HG02642 (cell line): ENCODE data around the gene CXCL9.
A peak's percentile ranks its signal among the peaks of the same experiment; 100 is the strongest.
"Not testable (repeated sequence)": the region's sequence is repeated elsewhere in the genome, so short reads cannot be mapped to it uniquely, and the experiment has no call there.

Experiments used
- ATAC-seq: cut with Tn5 transposase; IDR thresholded peaks from one replicate; pipeline ENCODE4 v1.9.1; 2021; ENCODE audit warnings: mild to moderate bottlenecking; ENCODE audit not compliant: unreplicated experiment, poor library complexity

Gene CXCL9

DNA sequence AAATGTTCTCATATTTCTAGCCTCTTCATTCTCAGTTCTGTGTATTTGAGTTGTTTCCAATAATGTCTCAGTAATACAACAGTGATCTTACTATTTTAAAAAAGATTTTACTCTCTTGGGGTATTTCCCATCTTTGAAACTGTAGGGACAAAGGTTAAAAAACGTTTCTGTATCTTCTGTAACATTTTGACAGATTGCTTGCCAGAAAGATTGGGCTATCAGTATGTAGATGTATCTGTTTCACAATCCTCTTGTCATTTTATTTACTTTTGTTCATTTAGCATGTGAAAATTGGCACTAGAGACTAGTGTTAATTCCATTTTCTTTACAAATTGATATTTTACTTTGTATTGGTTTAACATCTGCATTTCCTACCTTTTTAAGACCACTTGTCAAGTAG, 6.2 kb upstream of the CXCL9 start:
- ATAC-seq = no peak

DNA sequence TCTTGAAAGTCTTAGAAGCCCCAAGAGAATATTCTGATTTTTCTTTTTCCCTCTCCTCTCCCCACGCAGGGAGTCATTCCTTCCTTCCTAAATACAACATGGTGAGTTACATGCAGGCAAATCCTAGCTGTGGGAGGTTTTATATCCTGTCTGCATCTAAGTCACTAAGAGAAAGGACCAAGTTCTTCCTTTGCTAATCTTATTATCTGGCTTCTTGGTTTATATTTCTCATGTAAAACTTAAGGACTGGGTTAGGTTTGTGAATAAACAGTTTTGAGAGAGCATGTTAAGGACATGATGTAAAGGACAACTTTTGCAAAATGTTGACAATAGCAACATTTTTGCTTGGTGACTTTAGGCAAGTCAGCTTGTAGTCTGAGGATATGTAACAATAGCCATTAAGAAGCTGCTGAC, 5.1 kb upstream of the CXCL9 start:
- no peak for ATAC-seq

GRCh38 chr4:76011700-76012387, 4.5 kb upstream of the CXCL9 start:
- ATAC-seq = peak; percentile 75

- no peak for ATAC-seq
These were observed 3.8 kb upstream of the CXCL9 start for GRCh38 chr4:76011018-76011670.

GRCh38 chr4:76010576-76010975, 3.3 kb upstream of the CXCL9 start:
- ATAC-seq = no peak

DNA sequence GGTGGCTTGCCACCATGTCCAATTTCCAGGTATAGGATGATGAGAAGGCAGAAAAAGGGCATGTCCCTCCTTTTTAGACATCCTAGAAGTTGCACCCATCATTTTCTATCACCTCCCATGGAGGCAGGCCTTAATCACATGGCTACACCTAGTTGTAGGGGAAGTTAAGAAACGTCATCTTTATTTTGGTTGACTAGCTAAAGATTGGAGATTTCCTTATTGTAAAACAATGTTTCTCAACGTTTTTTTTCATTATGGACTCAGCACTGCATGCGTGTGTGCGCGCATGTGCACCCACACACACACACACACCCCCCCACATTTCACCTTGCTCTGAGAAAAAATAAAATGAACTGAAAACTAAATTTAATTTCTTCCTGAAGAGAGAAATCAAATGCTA, 2.0 kb upstream of the CXCL9 start:
- no peak for ATAC-seq

DNA sequence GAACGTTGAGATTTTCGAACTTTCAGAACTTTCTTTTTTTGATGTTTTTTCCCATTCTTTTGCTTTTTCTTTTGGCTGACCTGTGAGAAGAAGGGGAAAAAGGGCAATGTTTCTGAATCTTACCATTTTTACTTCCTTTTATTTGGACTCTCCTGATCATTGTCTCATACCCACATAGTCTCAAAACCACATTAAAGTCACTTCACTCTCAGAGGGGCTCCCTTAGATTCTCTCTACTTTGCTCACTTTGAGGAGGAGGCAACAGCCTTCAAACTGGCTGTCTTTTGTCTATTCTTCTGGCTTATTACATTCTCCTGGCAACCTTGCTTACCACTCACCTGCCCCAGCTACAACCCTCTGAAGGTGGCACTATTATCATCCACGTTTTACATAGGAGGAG, 3.7 kb downstream of the CXCL9 start:
- ATAC-seq = no peak

DNA sequence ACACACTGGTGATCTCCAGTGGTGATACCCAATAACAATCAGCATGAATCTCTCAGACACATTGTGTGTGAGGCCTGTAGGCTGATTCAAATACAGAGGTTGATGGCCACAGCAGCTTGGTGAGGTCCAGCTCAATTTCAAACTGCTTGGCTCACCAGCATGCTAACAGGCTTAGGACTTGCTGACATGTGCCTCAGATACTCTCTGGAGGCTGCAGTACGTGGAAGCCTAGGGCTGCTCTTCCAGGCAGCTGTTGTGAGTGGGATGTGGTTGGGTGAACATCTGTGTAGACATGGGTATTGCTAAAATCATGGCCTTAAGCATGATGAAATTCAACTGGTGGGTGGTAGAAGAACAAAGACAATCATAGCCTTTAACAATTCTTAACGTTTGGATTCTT, 4.3 kb downstream of the CXCL9 start:
- no peak for ATAC-seq

DNA sequence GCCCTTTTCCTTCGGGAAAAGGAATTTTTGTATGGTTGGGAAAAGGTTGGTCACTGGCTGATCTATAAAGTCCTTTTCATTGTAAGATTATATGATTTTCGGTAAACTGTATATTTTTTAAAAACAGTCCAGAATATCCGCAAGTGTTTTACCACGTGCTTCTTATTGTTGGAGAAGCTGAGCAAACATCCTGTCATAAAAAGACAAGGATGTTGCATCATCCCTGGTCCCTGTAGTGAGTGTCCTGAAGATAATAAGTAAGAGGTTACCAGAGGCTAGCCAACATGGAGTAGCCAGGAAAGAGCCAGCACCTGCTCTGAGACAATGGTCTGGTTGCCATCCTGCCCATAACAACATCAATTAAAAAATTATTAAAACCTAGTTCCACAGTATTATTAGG, 5.1 kb downstream of the CXCL9 start:
- no peak for ATAC-seq

DNA sequence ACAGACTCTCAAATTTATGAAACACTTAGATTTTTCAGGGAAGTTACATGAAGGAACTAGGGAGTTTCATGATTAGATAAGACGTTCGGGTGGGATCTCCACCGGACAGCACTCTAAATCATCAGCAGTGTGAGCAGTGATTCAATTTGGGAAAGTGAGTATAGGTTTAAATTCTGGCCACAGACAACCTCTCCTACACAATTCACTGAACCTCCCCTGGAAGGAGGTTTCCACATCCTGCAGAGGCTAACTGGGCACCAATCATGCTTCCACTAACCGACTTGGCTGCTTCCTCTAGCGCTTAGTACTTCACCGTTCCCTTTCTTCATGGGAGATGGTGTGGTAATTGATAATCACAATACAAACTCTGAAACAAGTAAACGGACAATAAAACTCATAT, 5.6 kb downstream of the CXCL9 start:
- ATAC-seq = no peak

DNA sequence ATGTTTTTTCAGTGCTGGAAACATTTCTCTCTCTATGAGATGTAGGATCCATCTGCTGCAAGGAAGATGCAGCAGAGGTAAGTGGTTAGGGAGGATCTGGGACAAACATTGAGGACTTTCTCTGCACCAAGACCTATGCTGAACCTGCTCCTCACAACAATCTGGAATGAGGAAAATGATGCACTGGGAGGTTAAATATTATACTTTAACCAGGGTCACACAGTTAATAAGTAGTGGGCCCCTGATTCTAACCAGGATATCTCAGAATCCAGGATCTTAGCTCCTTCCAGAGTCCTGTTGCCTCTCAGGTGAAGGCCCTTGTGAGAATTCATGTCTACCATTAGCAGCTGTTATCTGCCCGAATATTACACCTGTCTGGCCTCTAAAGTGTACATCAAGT, 7.0 kb downstream of the CXCL9 start:
- no peak for ATAC-seq

GRCh38 chr4:75998525-75999147, 8.7 kb downstream of the CXCL9 start:
- not testable (repeated sequence) for ATAC-seq

DNA sequence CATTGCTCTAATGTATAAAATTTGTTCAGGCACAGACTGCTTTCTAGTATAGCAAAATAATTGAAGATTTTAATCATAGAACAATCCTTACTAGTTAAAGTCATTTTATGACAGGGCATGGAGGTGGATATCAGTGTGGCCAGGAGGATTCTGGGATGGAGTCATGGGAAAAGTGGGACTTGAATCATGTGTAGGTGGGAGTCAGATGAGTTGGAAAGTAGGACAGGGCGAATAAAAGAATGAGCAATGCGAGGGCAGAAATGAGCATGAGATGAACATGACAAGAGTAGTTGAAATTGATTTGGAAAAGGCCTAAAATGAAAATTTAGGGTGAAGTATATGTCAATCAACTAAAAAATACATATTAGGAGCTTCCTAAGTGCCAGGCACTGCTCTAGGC, 9.4 kb downstream of the CXCL9 start:
- ATAC-seq = no peak

GRCh38 chr4:75997081-75997480, 10.2 kb downstream of the CXCL9 start:
- ATAC-seq = no peak

GRCh38 chr4:75995727-75996126, 11.6 kb downstream of the CXCL9 start:
- ATAC-seq = no peak

DNA sequence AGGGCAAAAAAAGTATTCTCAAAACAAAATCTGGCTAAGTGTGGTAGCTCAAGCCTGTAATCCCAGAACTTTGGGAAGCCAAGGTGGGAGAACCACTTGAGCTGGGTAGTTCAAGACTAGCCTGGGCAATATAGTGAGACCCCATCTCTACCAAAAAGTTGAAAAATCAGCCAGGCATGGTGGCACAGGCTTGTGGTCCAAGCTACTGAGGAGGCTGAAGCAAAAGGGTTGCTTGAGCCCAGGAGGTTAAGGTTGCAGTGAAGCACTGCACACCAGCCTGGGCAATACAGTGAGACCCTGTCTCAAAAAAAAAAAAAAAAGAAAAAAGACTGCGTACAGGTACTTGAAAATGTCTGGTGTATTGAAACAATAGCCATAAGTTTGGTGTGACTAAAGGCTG, 14.8 kb downstream of the CXCL9 start:
- no peak for ATAC-seq

- ATAC-seq = no peak
These were observed 17.3 kb downstream of the CXCL9 start for GRCh38 chr4:75989846-75990528.

- no peak for ATAC-seq
These were observed 22.2 kb downstream of the CXCL9 start for GRCh38 chr4:75985116-75985515.

GRCh38 chr4:75980576-75980975, 26.7 kb downstream of the CXCL9 start:
- ATAC-seq = no peak

DNA sequence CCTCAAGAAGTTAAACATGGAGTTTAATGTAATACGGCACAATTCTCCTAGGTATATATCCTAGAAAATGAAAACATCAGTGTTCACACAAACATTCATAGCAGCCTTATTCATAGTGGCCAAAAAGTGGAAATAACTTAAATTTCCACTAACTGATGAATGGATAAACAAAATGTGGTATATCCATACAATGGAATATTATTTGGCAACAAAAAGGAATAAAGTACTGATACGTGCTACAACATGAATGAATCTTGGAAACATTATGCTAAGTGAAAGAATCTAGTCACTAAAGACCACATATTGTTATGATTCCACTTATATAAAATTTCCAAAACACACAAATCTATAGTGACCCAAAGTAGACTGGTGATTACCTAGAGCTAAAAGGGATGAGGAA, 31.1 kb downstream of the CXCL9 start:
- ATAC-seq = no peak

GRCh38 chr4:75973766-75974165, 33.5 kb downstream of the CXCL9 start:
- ATAC-seq = no peak
